G401 (cell line): ENCODE results near the gene NAT16. TPM values are rescaled to one million over a fixed set of nuclear protein-coding genes. Genes with fewer than 3 reads are reported as not detected.
A peak's percentile ranks its signal among the peaks of the same experiment; 100 is the strongest.

Source experiments
- DNase-seq: peaks from one replicate; pipeline ENCODE4 v3.0.0-alpha.2; 2015; ENCODE audit warnings: low spot score
- in situ Hi-C: cut with HindIII; loops from 2 replicates; pipeline ENCODE4 v1.10.0; 2016; ENCODE audit warnings: low sequenced_read_pairs, mixed read lengths
- total RNA-seq: library from RNA; depleted of rRNA; stranded (reverse); fragments of >200 nt; shearing (Covaris generic); gene quantifications from 2 replicates; pipeline ENCODE4 v1.2.3, GENCODE V29; 2014

NAT16 gene
- total RNA-seq, 1 experiment from 2014 or later = not detected

DNA sequence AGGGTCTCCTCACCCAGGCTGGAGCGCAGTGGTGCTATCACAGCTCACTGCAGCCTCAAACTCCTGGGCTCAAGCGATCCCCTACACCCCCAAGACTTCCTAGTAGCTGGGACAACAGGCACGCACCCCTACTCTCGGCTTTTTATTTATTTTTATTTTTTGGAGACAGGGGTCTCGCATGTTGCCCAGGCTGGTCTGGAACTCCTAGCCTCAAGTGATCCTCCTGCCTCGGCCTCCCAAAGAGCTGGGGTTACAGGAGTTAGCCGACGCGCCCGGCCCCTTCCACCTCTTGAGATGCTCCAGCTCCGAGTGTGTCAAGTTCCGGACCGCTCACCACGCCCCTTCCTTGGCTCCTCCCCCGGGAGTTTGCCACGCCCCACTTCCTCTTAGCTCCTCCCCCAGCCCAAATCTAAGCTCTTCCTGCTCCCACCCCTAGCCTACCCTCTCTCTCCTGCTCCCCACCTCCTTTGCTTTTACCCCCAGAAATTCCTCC is 6.3 kb downstream of the NAT16 start:
- no peak for DNase-seq
- in situ Hi-C loops = loop anchor here (10.0 kb wide), 1 partner anchor 101 kb away; no protein-coding TSS in a partner anchor

DNA sequence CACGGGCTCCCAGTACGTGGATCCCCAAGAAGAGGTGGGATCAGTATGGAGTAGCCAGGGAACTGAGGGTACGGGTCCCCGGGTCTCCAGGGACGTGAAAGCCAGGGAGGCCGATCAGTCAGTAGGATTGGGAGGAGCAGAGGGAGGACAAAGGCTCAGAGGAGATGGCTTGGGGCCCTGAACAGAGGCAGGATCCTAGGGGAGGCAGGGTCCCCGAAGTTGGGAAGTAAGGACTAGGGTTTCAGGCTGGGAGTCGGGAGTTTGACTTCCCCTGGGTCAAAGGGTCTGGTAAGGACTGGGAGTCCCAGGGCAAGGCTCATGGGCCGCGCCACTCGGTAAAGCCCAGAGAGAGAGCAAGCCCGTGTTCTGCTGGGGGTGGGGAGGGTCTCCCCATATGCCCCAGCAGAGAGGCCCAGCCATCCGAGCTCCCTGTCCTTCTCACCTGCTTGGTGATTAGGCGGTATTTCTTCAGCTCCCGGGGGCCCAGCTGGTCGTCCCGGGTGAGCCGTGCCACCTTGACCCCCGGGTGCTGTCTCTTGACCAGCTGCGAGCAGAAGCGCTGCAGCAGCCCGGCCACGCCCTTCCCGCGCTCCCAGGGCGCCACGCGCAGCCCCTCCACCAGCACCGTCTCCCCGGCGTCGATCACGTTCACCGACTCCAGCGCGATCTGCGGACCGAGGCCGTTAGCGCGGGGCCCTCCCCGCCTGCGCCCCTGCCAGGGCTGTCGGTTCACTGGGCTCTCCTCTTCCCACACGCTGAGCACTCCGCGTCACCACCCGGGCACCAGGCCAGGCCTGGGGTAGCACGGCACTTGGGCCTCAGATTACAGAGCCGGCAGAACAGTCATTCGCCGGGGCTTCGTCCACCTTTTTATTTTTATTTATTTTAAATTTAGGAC is 7.0 kb downstream of the NAT16 start:
- no peak for DNase-seq

DNA sequence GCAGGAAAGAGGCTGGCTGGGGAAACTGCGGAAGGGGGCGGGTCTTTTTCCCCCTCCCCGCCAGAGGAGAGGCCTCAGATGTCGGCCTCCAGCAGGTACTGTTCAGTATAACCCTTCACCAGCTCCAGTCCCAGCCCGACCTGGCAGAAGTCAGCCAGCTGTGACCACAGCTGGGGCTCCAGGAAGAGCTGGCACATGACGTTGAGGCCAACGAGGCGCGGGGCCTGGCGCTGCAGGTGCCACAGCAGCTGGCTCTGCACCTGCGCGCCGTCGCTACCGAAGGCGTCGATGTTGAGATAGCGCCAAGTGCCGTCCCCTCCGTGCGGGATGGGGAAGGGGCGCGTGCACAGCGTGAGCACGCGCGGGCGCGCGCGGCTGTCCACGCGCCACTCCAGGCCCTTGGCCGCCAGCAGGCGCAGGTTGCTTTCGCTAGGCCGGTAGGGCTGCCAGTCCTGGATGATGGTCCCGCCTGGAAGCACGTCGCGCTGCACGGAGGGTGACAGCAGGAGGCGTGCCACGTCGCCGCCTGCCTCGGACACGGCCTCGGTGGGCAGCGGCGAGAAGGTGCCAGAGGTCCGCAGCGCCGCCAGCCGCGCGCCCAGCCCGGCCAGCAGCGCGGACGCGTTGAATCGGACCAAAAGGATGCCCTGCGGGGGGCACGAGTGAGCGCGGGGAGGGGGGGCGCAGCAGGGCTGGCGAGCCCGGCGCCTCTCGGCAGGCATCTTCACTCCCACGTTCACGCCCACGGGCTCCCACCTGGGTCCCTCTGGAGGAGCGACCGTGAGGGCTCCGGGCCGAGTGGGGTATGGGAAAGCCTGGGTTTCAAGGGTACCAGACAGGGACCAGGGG is 7.9 kb downstream of the NAT16 start:
- in situ Hi-C loops = loop anchor here (10.0 kb wide), 1 partner anchor 103 kb away; no protein-coding TSS in a partner anchor
- no peak for DNase-seq

More for the DNA sequence above, 7.0 kb downstream of the NAT16 start:
- in situ Hi-C loops = loop anchor here (10.0 kb wide), 1 partner anchor 102 kb away; no protein-coding TSS in a partner anchor

DNA sequence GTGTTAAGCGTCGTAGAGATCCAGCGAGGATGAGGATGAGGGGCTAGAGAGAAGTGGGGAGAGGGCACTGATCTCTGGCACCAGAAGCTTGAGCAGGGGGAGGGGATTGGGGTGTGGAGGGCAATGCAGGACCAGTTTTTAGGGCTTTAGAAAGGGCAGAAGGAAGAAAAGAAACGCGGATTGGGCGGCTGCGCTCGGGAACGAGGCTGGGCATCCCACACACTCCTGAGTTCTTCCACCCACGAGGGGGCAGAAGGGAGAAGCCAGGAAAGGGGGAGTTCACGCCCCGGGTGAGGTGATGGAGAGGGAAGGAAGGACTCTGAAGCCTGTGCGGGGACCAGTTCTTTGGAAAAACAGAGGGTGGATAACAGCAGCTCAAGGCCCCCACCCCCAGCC is 8.7 kb downstream of the NAT16 start:
- no peak for DNase-seq

DNA sequence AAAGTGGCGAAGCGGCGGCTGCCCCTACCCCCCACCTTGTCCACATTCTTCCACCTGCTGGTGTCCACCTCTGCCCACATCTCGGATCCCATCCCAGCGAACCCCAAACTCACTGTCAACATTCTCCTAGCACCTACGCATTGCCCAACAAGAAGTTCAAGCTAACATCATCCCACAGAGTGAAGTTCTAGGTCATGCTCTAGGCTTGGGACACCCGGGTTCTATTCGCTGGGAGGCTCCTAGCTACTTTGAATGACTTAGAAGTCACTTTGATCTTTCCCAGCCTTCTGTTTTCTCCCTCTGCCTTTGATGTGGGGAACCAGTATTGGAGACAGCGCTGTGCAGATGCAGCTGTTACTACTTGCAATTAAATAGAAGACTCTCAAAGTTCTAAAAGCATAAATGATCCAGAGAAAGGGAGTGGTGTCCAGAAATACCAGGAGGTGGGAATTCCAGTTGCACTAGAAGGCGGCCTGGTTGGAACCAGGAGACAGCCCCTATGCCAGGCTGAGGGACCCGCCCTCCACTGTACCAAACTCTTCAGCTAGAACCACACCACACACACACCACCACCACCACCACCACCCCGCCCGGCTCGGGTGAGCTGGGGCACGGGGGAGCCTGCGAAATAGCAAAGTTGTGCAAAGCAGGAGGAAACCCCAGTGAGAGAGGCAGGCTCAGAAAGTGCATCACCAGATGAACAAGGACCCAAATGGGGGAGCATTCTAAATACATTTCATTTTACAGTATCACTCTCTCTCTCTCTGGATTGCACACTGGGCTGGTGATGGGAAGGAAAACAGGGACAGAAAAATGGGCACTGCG is 9.3 kb downstream of the NAT16 start:
- DNase-seq = no peak
- in situ Hi-C loops = loop anchor here (10.0 kb wide), 1 partner anchor 104 kb away; no protein-coding TSS in a partner anchor

More for the DNA sequence above, 8.7 kb downstream of the NAT16 start:
- in situ Hi-C loops = loop anchor here (10.0 kb wide), 1 partner anchor 103 kb away; no protein-coding TSS in a partner anchor

DNA sequence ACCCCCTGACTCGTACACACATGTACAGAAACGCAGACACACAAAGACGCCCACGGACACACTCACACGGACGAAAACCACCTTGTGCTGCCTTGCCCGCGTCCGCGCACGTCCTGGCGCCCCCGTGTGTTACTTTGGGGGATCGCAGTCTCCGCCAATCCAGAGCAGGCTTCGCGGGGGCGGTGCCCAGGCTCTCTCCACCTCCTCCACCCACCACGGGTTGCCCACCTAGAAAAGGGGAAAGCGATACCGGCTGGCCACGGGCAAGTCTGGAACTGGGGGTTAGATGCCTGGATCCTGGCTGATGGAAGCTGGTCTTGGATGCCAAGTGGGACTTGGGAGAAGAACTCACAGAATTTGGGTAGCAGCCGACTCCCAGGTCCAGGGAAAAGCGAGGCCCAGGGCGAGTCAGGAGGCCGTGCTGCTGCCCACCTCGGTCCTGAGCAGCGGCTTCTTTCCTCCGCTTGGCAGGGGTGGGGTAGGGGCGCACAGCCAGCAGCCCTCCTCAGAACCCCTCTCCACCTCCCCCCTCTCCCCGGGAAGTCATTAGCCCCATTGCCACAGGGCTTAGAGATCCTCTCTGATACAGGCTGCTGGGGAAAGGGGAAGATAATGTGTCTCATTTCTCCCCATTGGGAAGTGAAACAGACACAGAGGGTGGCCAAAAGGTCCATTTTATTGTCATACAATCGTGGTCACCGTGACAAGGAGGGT is 10.1 kb downstream of the NAT16 start:
- in situ Hi-C loops = loop anchor here (10.0 kb wide), 1 partner anchor 105 kb away; no protein-coding TSS in a partner anchor
- peak; percentile 63 for DNase-seq

DNA sequence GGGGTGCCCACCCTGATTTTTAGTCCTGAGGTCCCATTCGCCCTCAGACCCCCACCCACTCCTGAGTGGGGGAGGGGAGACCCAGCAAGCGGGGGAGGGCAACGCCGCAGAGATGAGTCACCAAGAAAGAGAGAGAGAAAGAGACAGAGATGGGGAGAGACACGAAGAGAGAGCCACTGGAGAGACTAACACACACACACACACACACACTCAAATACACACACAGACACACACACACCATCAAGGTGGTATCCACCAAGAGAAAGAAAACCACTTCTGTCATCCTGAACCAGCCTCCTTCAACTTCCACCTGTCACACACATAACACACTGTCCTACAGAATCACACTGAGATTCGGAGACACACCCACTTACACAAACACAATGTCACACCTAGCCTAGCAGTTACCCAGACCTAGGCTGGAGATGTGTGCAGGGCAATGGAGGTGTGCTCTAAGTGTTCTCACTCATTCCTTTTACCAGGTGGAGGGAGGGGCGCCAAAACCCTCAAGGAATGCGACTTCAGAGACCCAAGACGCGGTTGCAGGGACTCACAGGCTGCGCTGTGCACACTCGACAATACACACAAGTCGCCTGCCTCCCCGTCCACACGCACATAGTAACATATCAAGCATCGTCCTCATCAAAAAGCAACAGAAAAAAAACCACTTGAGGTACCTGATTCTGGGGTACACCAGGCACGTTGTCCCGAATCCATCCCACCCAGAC is 10.8 kb downstream of the NAT16 start:
- peak; percentile 41 for DNase-seq
- in situ Hi-C loops = no loop called here

- DNase-seq = no peak
- in situ Hi-C loops = no loop called here
These were observed 11.6 kb downstream of the NAT16 start for GRCh38 chr7:101168412-101169049.

- in situ Hi-C loops = no loop called here
- no peak for DNase-seq
These were observed 12.3 kb downstream of the NAT16 start for GRCh38 chr7:101167645-101168411.

GRCh38 chr7:101166909-101167644 is 13.0 kb downstream of the NAT16 start:
- in situ Hi-C loops = no loop called here
- no peak for DNase-seq

- DNase-seq = no peak
- in situ Hi-C loops = no loop called here
These were observed 13.5 kb downstream of the NAT16 start for GRCh38 chr7:101166648-101166908.

GRCh38 chr7:101165958-101166647 is 14.0 kb downstream of the NAT16 start:
- in situ Hi-C loops = no loop called here
- DNase-seq = no peak

DNA sequence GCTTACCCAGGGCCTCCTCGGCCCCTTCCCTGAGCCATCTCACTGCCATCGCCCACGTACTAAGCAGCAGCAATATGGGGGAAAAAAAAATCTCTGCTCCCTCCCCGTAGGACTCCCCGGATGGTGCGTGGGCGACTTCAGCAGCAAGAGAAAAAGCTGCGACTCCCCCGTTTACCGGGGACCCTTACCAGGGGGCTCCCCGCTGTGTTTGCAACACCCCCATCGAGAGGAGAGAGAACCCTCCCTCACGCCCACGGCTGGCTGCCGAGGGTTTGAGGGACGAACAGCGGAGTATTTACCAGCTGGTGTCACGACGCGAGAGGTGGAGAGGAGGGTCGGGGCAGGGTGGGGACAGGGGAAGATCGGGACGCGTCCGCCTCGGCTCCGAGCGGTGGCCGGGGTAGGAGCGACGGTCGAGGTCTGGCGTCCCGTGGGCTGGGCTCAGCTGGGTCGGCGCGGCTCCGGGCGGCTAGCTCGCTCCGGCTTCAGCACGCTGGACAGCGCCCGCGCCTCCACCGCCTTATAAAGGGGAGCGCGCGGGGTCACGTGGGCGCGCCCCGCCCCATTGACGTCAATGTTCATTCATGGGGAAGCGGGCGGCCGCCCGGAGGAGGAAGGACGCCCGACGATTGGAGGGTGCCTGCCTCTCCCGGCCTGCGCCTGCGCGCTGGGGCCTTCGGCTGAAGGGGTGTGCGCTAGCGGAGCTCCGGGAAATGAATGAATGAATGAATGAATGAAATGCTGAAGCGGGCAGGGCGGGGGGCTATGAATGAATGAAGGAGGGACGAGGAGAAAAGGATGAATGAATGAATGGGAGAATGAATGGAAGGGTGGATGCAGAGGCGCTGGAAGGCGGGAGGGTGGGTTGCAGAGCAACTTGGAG is 14.8 kb downstream of the NAT16 start, which contains the start of gene VGF:
VGF (minus strand) TSS at position 495 of the 883 bp plus-strand sequence. CDS start 726 bp downstream, outside the sequence.
- peak; percentile 91 for DNase-seq
- in situ Hi-C loops = no loop called here

DNA sequence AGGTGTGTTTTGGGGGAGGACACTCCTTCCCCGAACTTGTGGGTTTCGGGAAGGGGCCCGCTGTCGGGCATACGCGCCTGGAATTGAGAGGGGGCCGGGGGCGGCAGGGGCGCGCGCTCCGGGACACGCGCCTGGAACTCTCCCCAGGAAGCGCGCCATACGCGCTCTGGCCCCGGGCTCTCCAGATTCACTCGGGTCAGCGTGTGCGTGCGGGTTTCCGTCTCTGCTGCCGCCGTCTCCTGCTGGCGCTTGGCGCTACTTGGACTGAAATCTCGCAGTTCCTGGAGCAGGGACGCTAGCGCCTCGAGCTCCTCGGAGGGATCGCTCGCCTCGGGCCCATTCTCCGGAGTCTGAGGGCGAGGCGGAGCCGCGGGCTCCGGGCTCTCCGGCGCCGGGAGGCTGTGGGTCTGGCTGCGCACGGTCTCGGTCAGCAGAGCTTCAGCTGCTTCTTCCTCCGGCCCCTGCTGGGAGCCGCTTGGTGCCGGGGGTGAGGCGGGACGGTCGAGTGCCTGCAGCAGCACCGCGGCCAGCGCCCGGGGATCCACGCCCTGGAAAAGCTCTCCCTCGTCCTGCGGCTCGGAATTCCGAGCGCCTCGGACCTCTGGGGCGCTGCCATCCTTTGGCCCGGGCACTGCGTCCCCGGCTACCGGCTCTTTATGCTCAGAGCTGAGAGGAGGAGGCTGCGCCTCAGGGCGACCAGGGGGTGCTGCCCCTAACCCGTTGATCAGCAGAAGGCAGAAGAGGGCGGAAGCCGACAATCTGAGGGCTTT is 15.8 kb downstream of the NAT16 start:
- in situ Hi-C loops = no loop called here

More for the DNA sequence above, 15.8 kb downstream of the NAT16 start:
- no peak for DNase-seq
